ENCODE results near the gene CSTPP1. TPM values are rescaled to one million over a fixed set of nuclear protein-coding genes. Genes with fewer than 3 reads are reported as not detected.

CSTPP1 gene
- total RNA-seq, 4 donors from 2014 or later: 35.3 to 51.9 (median 39.7) TPM

- DNase-seq (ENCODE audit: low spot score in 2 of 2): peak; percentile 94 to 95
- Histone ChIP-seq H3K27me3 (no peaks in the 10 kb centered on the region), H3K27ac (peak within 1 kb of the TSS; percentile 97 to 100 (median 98)), H3K4me1 (peaks cover 3 to 75% (median 21%) of the 10 kb centered on the region in 4 donors), H3K4me3 (peak within 1 kb of the TSS; percentile 87 to 98 (median 93)), H3K36me3 (peaks cover 0 to 64% (median 3%) of the 10 kb centered on the region in 3 donors), H3K9me3 (no peaks in the 10 kb centered on the region)
- 1% methylated on average over 28 to 83 of the region's 89 CpGs for WGBS, 2 donors
- TF ChIP-seq EP300 (IDR thresholded peaks at IDR 0.05): peak; percentile 85 to 91
- TF ChIP-seq CTCF (IDR thresholded peaks at IDR 0.05): no peak
- peak; percentile 12 to 75 for TF ChIP-seq POLR2A (IDR thresholded peaks at IDR 0.05)
Observed at GRCh38 chr11:47176328-47177228, 240.0 kb downstream of the CSTPP1 start, which contains the start of gene ARFGAP2. Gene ARFGAP2 (minus strand): TSS chr11:47176879. CDS start chr11:47176853, 26 bp downstream.

- H3K9me3 ChIP-seq: no peaks in the 10 kb centered on the region
- TF ChIP-seq EP300 (IDR thresholded peaks at IDR 0.05): peak; percentile 2 to 33
- TF ChIP-seq POLR2A (IDR thresholded peaks at IDR 0.05): no peak
- peak; percentile 52 to 93 (median 80) for TF ChIP-seq CTCF (IDR thresholded peaks at IDR 0.05)
- peak overlapping the region; percentile 97 to 100 (median 98) for H3K27ac ChIP-seq
- H3K36me3 ChIP-seq: peaks cover 0 to 59% (median 3%) of the 10 kb centered on the region in 3 donors
- H3K4me1 ChIP-seq: peaks cover 3 to 69% (median 21%) of the 10 kb centered on the region in 4 donors
- peak overlapping the region; percentile 47 to 98 (median 88) for H3K4me3 ChIP-seq
- no peaks in the 10 kb centered on the region for H3K27me3 ChIP-seq
- DNase-seq (ENCODE audit: low spot score in 2 of 2): peak; percentile 48 to 76
- 0 to 3% methylated on average over 17 to 20 of the region's 21 CpGs for WGBS, 2 donors
Observed at GRCh38 chr11:47177229-47177845, 240.8 kb downstream of the CSTPP1 start.

GRCh38 chr11:47177846-47178245 lies 241.3 kb downstream of the CSTPP1 start:
- no peak for DNase-seq (ENCODE audit: low spot score in 2 of 2)
- H3K4me1 ChIP-seq: peaks cover 3 to 69% (median 21%) of the 10 kb centered on the region in 4 donors
- no peaks in the 10 kb centered on the region for H3K9me3 ChIP-seq
- peak overlapping the region in 2 of 4 donors; percentile 47 to 98 for H3K4me3 ChIP-seq
- WGBS, 2 donors: 17 to 20% methylated on average over 5 to 6 of the region's 6 CpGs
- TF ChIP-seq CTCF (IDR thresholded peaks at IDR 0.05) (no peak), EP300 (IDR thresholded peaks at IDR 0.05) (no peak), POLR2A (IDR thresholded peaks at IDR 0.05) (no peak)
- H3K27me3 ChIP-seq: no peaks in the 10 kb centered on the region
- peaks cover 0 to 58% (median 0%) of the 10 kb centered on the region in 3 donors for H3K36me3 ChIP-seq
- peak overlapping the region; percentile 97 to 100 (median 98) for H3K27ac ChIP-seq

- Histone ChIP-seq H3K4me1 (peaks cover 3 to 69% (median 20%) of the 10 kb centered on the region in 4 donors), H3K27ac (peak overlapping the region; percentile 97 to 100 (median 98)), H3K4me3 (no peak overlapping the region), H3K9me3 (no peaks in the 10 kb centered on the region), H3K36me3 (peaks cover 0 to 57% (median 0%) of the 10 kb centered on the region in 3 donors), H3K27me3 (no peaks in the 10 kb centered on the region)
- no peak for TF ChIP-seq EP300 (IDR thresholded peaks at IDR 0.05)
- WGBS, 2 donors: 80 to 85% methylated on average over 7 to 11 of the region's 11 CpGs
- DNase-seq (ENCODE audit: low spot score in 2 of 2): no peak
Observed at GRCh38 chr11:47178316-47178715, 241.8 kb downstream of the CSTPP1 start.

- no peaks in the 10 kb centered on the region for H3K27me3 ChIP-seq
- H3K36me3 ChIP-seq: peaks cover 0 to 53% (median 0%) of the 10 kb centered on the region in 3 donors
- H3K4me3 ChIP-seq: no peak overlapping the region
- peak overlapping the region in 3 of 4 donors; percentile 98 to 100 (median 98) for H3K27ac ChIP-seq
- no peak for DNase-seq (ENCODE audit: low spot score in 2 of 2)
- no peaks in the 10 kb centered on the region for H3K9me3 ChIP-seq
- 88 to 91% methylated on average over 22 to 23 of the region's 23 CpGs for WGBS, 2 donors
- peaks cover 3 to 69% (median 23%) of the 10 kb centered on the region in 4 donors for H3K4me1 ChIP-seq
- TF ChIP-seq EP300 (IDR thresholded peaks at IDR 0.05) (no peak), POLR2A (IDR thresholded peaks at IDR 0.05) (no peak), CTCF (IDR thresholded peaks at IDR 0.05) (no peak)
Observed at GRCh38 chr11:47178737-47179654, 242.4 kb downstream of the CSTPP1 start.

All from tibial nerve (tissue), 4 donors.